Type B pancreatic cell (in vitro differentiated cells): ENCODE results near the gene GNB2. TPM values are rescaled to one million over a fixed set of nuclear protein-coding genes. Genes with fewer than 3 reads are reported as not detected.

Experiments used
- DNase-seq: peaks from one replicate; pipeline ENCODE4 v3.0.0; 2021; ENCODE audit warnings: mixed read lengths; ENCODE audit not compliant: unreplicated experiment; ENCODE audit errors: extremely low spot score
- H3K27ac Mint-ChIP-seq: 2 replicates; pipeline ENCODE4 v1.8.0; 2021; ENCODE audit warnings: mild to moderate bottlenecking, mixed read lengths
- H3K27me3 Mint-ChIP-seq: 2 replicates; pipeline ENCODE4 v1.8.0; 2021; ENCODE audit warnings: mixed read lengths
- H3K36me3 Mint-ChIP-seq: 2 replicates; pipeline ENCODE4 v1.8.0; 2021; ENCODE audit warnings: mixed read lengths
- H3K4me1 Mint-ChIP-seq: one replicate; pipeline ENCODE4 v1.8.0; 2021; ENCODE audit warnings: mixed read lengths; ENCODE audit not compliant: unreplicated experiment
- H3K4me3 Mint-ChIP-seq: 2 replicates; pipeline ENCODE4 v1.8.0; 2021; ENCODE audit warnings: mild to moderate bottlenecking, mixed read lengths
- H3K9me3 Mint-ChIP-seq: 2 replicates; pipeline ENCODE4 v1.8.0; 2021; ENCODE audit warnings: mixed read lengths
- CTCF ChIP-seq: fragments of 200-600 bp; sonication (generic); conservative IDR thresholded peaks from 2 replicates; pipeline ENCODE4 v1.5.0; 2021; ENCODE audit warnings: antibody characterized with exemption, mild to moderate bottlenecking
- total RNA-seq: library from RNA; stranded (reverse); gene quantifications from 2 replicates; pipeline ENCODE4 v1.2.1, GENCODE V29; 2021; ENCODE audit warnings: low replicate concordance

The GNB2 gene
- total RNA-seq, 1 donor from 2014 or later: 179 TPM

- Mint-ChIP-seq H3K9me3 (peaks cover 14% of the 10 kb centered on the region), H3K4me3 (peak overlapping the region; percentile 70), H3K27ac (no peak overlapping the region), H3K4me1 (no peaks in the 10 kb centered on the region), H3K27me3 (peaks cover 73% of the 10 kb centered on the region), H3K36me3 (no peaks in the 10 kb centered on the region)
- TF ChIP-seq CTCF: no peak
- no peak for DNase-seq
These were observed 46.2 kb downstream of the GNB2 start for GRCh38 chr7:100719523-100720278.

GRCh38 chr7:100720279-100720670, 46.7 kb downstream of the GNB2 start, which contains the start of gene EPO:
Gene EPO (plus strand): TSS chr7:100720468. CDS start chr7:100720981, 513 bp downstream.
- Mint-ChIP-seq H3K4me3 (peak within 1 kb of the TSS; percentile 70), H3K27ac (no peak within 1 kb of the TSS), H3K27me3 (peaks cover 76% of the 10 kb centered on the region), H3K4me1 (peaks cover 3% of the 10 kb centered on the region), H3K36me3 (no peaks in the 10 kb centered on the region), H3K9me3 (peaks cover 14% of the 10 kb centered on the region)
- TF ChIP-seq CTCF: no peak
- no peak for DNase-seq

GRCh38 chr7:100720671-100721504, 47.3 kb downstream of the GNB2 start:
- H3K4me3 Mint-ChIP-seq: peak overlapping the region; percentile 44
- no peak for TF ChIP-seq CTCF
- DNase-seq: no peak
- H3K4me1 Mint-ChIP-seq: peaks cover 4% of the 10 kb centered on the region
- peaks cover 77% of the 10 kb centered on the region for H3K27me3 Mint-ChIP-seq
- H3K27ac Mint-ChIP-seq: no peak overlapping the region
- no peaks in the 10 kb centered on the region for H3K36me3 Mint-ChIP-seq
- peaks cover 14% of the 10 kb centered on the region for H3K9me3 Mint-ChIP-seq

- Mint-ChIP-seq H3K27ac (no peak overlapping the region), H3K4me1 (peaks cover 4% of the 10 kb centered on the region), H3K4me3 (peak overlapping the region; percentile 44), H3K36me3 (no peaks in the 10 kb centered on the region), H3K9me3 (peaks cover 14% of the 10 kb centered on the region), H3K27me3 (peaks cover 77% of the 10 kb centered on the region)
- DNase-seq: no peak
- no peak for TF ChIP-seq CTCF
These were observed 47.9 kb downstream of the GNB2 start for GRCh38 chr7:100721505-100721812.

- Mint-ChIP-seq H3K9me3 (peaks cover 14% of the 10 kb centered on the region), H3K4me3 (no peak overlapping the region), H3K27me3 (peaks cover 80% of the 10 kb centered on the region), H3K27ac (no peak overlapping the region), H3K36me3 (no peaks in the 10 kb centered on the region), H3K4me1 (peaks cover 4% of the 10 kb centered on the region)
- no peak for DNase-seq
- TF ChIP-seq CTCF: no peak
These were observed 49.1 kb downstream of the GNB2 start for GRCh38 chr7:100722480-100723212.
